GM10847 (cell line): ENCODE data around the gene FUNDC2.

Source experiments
- POLR2A ChIP-seq: IDR thresholded peaks from 2 replicates; pipeline ENCODE4 v1.6.1; 2011; ENCODE audit not compliant: insufficient read length; ENCODE audit errors: extremely low read depth

The FUNDC2 gene

GRCh38 chrX:155023907-155024833 lies 2.5 kb upstream of the FUNDC2 start:
- no peak for TF ChIP-seq POLR2A

- no peak for TF ChIP-seq POLR2A
Measured at GRCh38 chrX:155026420-155026726, 271 bp upstream of the FUNDC2 start.

- TF ChIP-seq POLR2A: no peak
Measured at GRCh38 chrX:155027509-155028066, 944 bp downstream of the FUNDC2 start.

- no peak for TF ChIP-seq POLR2A
Measured at GRCh38 chrX:155028129-155028528, 1.5 kb downstream of the FUNDC2 start.

- no peak for TF ChIP-seq POLR2A
Measured at GRCh38 chrX:155028877-155029291, 2.2 kb downstream of the FUNDC2 start.

- no peak for TF ChIP-seq POLR2A
Measured at GRCh38 chrX:155031657-155032056, 5.0 kb downstream of the FUNDC2 start.

GRCh38 chrX:155035688-155036087 lies 9.0 kb downstream of the FUNDC2 start:
- TF ChIP-seq POLR2A: no peak

- TF ChIP-seq POLR2A: no peak
Measured at GRCh38 chrX:155046129-155046810, 19.6 kb downstream of the FUNDC2 start.

- no peak for TF ChIP-seq POLR2A
Measured at GRCh38 chrX:155046811-155047528, 20.3 kb downstream of the FUNDC2 start.

- TF ChIP-seq POLR2A: no peak
Measured at GRCh38 chrX:155048977-155049619, 22.5 kb downstream of the FUNDC2 start.

- TF ChIP-seq POLR2A: no peak
Measured at GRCh38 chrX:155052738-155053498, 26.3 kb downstream of the FUNDC2 start.

GRCh38 chrX:155053656-155054055 lies 27.0 kb downstream of the FUNDC2 start:
- no peak for TF ChIP-seq POLR2A

- no peak for TF ChIP-seq POLR2A
Measured at GRCh38 chrX:155054255-155054654, 27.6 kb downstream of the FUNDC2 start.

- TF ChIP-seq POLR2A: no peak
Measured at GRCh38 chrX:155055494-155055893, 28.9 kb downstream of the FUNDC2 start.
